CD4-positive, alpha-beta memory T cell (primary cell): Measurements from ENCODE around the gene SPATS2. TPM values are rescaled to one million over a fixed set of nuclear protein-coding genes. Genes with fewer than 3 reads are reported as not detected.
A peak's percentile ranks its signal among the peaks of the same experiment; 100 is the strongest.

Source experiments
- CTCF ChIA-PET: fragments of 350-600 bp; sonication (Branson Sonifier 250); formaldehyde crosslinking; loops from one replicate; lab custom pipeline; 2021; ENCODE audit warnings: inconsistent platforms; ENCODE audit not compliant: partially characterized antibody; lab: Charles Lee
- POLR2A ChIA-PET: fragments of 350-600 bp; sonication (Branson Sonifier 250); formaldehyde crosslinking; loops from one replicate; lab custom pipeline; 2021; ENCODE audit not compliant: partially characterized antibody; lab: Charles Lee
- DNase-seq, 5 donors: peaks; one replicate each; pipeline versions ENCODE4 v3.0.0 to v3.0.0-alpha.2; 2020 to 2022; ENCODE audit warnings: mixed read lengths in 1 of 5
- H3K27ac ChIP-seq: one replicate; pipeline ENCODE4 v1.7.0; 2013; ENCODE audit warnings: low read depth, low read length
- H3K27me3 ChIP-seq: 2 replicates; pipeline ENCODE4 v1.7.0; 2013; ENCODE audit warnings: mild to moderate bottlenecking, low read length, moderate library complexity; ENCODE audit not compliant: insufficient read depth
- H3K36me3 ChIP-seq: 2 replicates; pipeline ENCODE4 v1.7.0; 2013; ENCODE audit warnings: mild to moderate bottlenecking, low read length, moderate library complexity; ENCODE audit not compliant: insufficient read depth
- H3K4me1 ChIP-seq: 2 replicates; pipeline ENCODE4 v1.7.0; 2013; ENCODE audit warnings: mild to moderate bottlenecking, low read length, moderate library complexity; ENCODE audit not compliant: insufficient read depth
- H3K4me3 ChIP-seq, 2 donors: one replicate each; pipeline ENCODE4 v1.7.0; 2013; ENCODE audit warnings: low read length in 2 of 2, mild to moderate bottlenecking in 1 of 2
- H3K9me3 ChIP-seq, 2 donors: one replicate each; pipeline ENCODE4 v1.7.0; 2013; ENCODE audit warnings: low read length in 2 of 2, control low read depth in 1 of 2; ENCODE audit not compliant: control insufficient read depth in 1 of 2
- H3K27ac Mint-ChIP-seq, 7 donors: one replicate each; pipeline ENCODE4 v1.8.0; 2020 to 2021; ENCODE audit warnings: mixed read lengths in 7 of 7, mild to moderate bottlenecking in 6 of 7, inconsistent platforms in 3 of 7, moderate library complexity in 3 of 7
- H3K27me3 Mint-ChIP-seq, 2 donors: one replicate each; pipeline ENCODE4 v1.8.0; 2020 to 2021; ENCODE audit warnings: mixed read lengths in 2 of 2
- H3K36me3 Mint-ChIP-seq, 2 donors: one replicate each; pipeline ENCODE4 v1.8.0; 2020 to 2021; ENCODE audit warnings: mixed read lengths in 2 of 2, inconsistent platforms in 1 of 2, mild to moderate bottlenecking in 1 of 2
- H3K4me1 Mint-ChIP-seq, 4 donors: one replicate each; pipeline ENCODE4 v1.8.0; 2020 to 2021; ENCODE audit warnings: mixed read lengths in 4 of 4, mild to moderate bottlenecking in 1 of 4
- H3K4me3 Mint-ChIP-seq, 8 donors: one replicate each; pipeline ENCODE4 v1.8.0; 2020 to 2021; ENCODE audit warnings: mixed read lengths in 8 of 8, mild to moderate bottlenecking in 7 of 8, moderate library complexity in 6 of 8, inconsistent platforms in 3 of 8
- H3K9me3 Mint-ChIP-seq, 8 donors: one replicate each; pipeline ENCODE4 v1.8.0; 2020 to 2021; ENCODE audit warnings: mixed read lengths in 8 of 8, mild to moderate bottlenecking in 5 of 8, inconsistent platforms in 3 of 8, moderate library complexity in 1 of 8
- intact Hi-C: fragments of 100-400 bp; cut with micrococcal nuclease; formaldehyde crosslinking; loops from one replicate; pipeline ENCODE4 v1.15.1; 2023
- polyA plus RNA-seq, 2 donors: library from polyadenylated mRNA; unstranded; fragments of 300-500 nt; fragmentation: Illumina TruSeq; gene quantifications; one replicate each; pipeline ENCODE4 v1.2.3, GENCODE V29; 2021
- total RNA-seq, 2 experiments: library from RNA; stranded (reverse); gene quantifications; one replicate each; pipeline ENCODE4 v1.2.3, GENCODE V29; 2021

Gene SPATS2
- total and polyA plus RNA-seq, 4 experiments from 2014 or later: 4.3 to 7.8 (median 5.0) TPM

DNA sequence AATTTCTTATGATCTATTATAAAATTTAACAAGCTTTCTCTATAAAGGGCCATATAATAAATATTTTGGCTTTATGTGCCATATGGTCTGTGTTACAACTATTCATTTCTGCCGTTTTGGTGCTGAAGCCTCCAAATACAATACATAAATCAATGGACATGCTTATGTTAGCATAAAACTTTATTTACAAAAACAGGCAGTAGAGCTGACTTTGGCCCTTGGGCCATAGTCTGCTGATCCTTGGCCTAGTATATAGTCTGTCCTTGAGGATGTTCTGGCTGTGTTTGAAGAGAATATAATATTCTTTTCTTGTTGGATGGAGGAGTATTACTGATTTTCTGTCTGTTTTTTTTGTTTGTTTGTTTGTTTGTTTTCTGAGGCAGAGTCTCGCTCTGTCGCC is 81.6 kb downstream of the SPATS2 start:
- DNase-seq: no peak
- Histone ChIP-seq H3K4me1 (no peaks in the 10 kb centered on the region), H3K27me3 (no peaks in the 10 kb centered on the region), H3K9me3 (no peaks in the 10 kb centered on the region), H3K27ac (no peak overlapping the region), H3K4me3 (no peak overlapping the region), H3K36me3 (no peaks in the 10 kb centered on the region)
- intact Hi-C loops: no loop called here
- Mint-ChIP-seq H3K9me3 (no peaks in the 10 kb centered on the region), H3K4me3 (no peak overlapping the region), H3K27ac (no peak overlapping the region), H3K27me3 (no peaks in the 10 kb centered on the region), H3K36me3 (peaks cover 1 to 5% of the 10 kb centered on the region in 2 donors), H3K4me1 (peaks cover 0 to 2% (median 0%) of the 10 kb centered on the region in 4 donors)
- ChIA-PET CTCF (no interaction called here), POLR2A (interaction anchor here (0.6 kb wide), 1 partner anchor 172 kb away, joined by 3 read pairs; no protein-coding TSS in a partner anchor)

DNA sequence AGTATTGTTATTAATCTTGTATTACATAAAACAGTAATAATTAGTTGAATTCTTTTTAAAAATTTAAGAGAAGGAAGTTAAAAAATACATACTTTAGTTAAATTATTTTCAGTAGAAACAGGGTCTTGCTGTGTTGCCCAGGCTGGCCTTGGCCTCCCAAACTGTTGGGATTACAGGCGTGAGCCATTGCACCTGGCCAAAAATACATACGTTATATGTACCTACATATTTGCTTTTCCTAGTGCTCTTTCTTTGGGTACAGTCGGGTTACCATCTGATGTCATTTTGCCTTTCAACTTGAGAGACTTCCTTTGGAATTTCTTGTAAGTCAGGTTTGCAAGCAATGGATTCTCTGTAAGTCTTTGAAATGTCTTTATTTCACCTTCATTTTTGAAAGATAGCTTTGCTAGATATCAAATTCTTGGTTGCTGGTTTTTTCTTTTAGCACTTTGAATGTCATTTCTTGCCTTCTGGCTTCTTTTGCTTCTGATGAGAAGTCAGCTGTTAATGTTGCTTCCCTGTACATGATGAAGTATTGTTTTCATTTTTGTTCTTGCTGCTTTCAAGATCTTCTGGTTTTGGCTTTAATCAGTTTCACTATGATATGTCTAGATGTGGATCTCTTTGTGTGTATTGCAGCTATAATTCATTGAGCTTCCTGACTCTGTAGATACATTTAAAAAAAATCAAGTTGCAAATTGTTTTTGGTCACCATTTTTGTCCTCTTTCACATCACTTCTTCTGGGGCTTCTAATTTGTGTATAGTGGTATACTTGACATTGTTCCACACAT is 84.4 kb downstream of the SPATS2 start:
- Histone ChIP-seq H3K4me3 (no peak overlapping the region), H3K4me1 (no peaks in the 10 kb centered on the region), H3K9me3 (no peaks in the 10 kb centered on the region), H3K27ac (no peak overlapping the region), H3K27me3 (no peaks in the 10 kb centered on the region), H3K36me3 (no peaks in the 10 kb centered on the region)
- Mint-ChIP-seq H3K9me3 (no peaks in the 10 kb centered on the region), H3K27ac (no peak overlapping the region), H3K27me3 (no peaks in the 10 kb centered on the region), H3K4me1 (peaks cover 0 to 2% (median 0%) of the 10 kb centered on the region in 4 donors), H3K36me3 (peaks cover 1 to 5% of the 10 kb centered on the region in 2 donors), H3K4me3 (no peak overlapping the region)
- POLR2A ChIA-PET: no interaction called here
- DNase-seq: no peak
- CTCF ChIA-PET: no interaction called here
- intact Hi-C loops: no loop called here

DNA sequence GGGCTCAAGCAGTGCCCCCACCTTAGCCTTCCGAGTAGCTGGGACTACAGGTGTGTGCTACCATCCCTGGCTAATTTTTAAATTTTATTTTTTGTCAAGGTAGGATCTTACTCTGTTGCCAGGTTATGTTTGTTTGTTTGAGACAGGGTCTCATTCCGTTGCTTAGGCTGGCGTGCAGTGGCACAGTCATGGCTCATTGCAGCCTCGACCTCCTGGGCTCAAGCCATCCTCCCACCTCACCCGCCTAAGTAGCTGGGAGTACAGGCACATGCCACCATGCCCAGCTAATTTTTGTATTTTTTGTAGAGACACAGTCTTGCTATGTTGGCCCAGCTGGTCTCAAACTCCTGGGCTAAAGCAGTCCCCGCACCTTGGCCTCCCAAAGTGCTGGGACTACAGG is 88.2 kb downstream of the SPATS2 start:
- Histone ChIP-seq H3K27ac (no peak overlapping the region), H3K36me3 (no peaks in the 10 kb centered on the region), H3K4me1 (no peaks in the 10 kb centered on the region), H3K9me3 (no peaks in the 10 kb centered on the region), H3K27me3 (no peaks in the 10 kb centered on the region), H3K4me3 (no peak overlapping the region)
- ChIA-PET POLR2A (no interaction called here), CTCF (no interaction called here)
- H3K9me3 Mint-ChIP-seq: no peaks in the 10 kb centered on the region
- no peaks in the 10 kb centered on the region for H3K4me1 Mint-ChIP-seq
- H3K27me3 Mint-ChIP-seq: no peaks in the 10 kb centered on the region
- no peak for DNase-seq
- intact Hi-C loops: no loop called here
- no peak overlapping the region for H3K4me3 Mint-ChIP-seq
- H3K27ac Mint-ChIP-seq: no peak overlapping the region
- H3K36me3 Mint-ChIP-seq: peaks cover 0 to 2% of the 10 kb centered on the region in 2 donors

DNA sequence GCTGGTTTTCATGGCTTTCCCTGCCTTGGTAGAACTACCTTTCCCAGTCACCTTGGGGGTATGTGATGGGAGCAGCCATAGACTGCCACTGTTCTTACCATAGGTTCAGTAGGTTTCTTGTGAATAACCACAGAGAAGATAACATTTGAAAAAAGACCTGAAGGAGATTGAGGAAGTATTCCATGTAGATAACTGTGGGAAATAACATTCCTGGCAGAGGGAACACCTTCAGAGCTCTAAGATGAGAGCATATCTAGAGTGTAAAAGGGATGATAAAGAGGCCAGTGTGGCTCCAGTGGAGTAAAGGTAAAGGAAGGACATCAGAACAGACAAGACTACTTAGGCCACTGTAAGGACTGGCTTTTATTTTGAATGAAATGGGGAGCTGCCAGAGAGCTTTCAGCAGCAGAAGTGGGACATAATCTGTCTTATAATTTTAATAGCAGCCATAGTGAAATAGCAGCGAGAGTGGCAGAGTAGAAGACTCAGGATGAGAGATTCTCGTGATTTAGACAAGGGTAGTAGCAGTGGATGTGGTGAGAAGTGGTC is 88.9 kb downstream of the SPATS2 start:
- DNase-seq: no peak
- no peaks in the 10 kb centered on the region for H3K27me3 ChIP-seq
- no peaks in the 10 kb centered on the region for H3K36me3 ChIP-seq
- intact Hi-C loops: no loop called here
- no peak overlapping the region for H3K27ac ChIP-seq
- no peaks in the 10 kb centered on the region for H3K4me1 Mint-ChIP-seq
- no peaks in the 10 kb centered on the region for H3K4me1 ChIP-seq
- ChIA-PET CTCF (no interaction called here), POLR2A (no interaction called here)
- no peaks in the 10 kb centered on the region for H3K27me3 Mint-ChIP-seq
- H3K9me3 ChIP-seq: no peaks in the 10 kb centered on the region
- H3K36me3 Mint-ChIP-seq: peaks cover 0 to 6% of the 10 kb centered on the region in 2 donors
- H3K4me3 Mint-ChIP-seq: no peak overlapping the region
- no peaks in the 10 kb centered on the region for H3K9me3 Mint-ChIP-seq
- no peak overlapping the region for H3K4me3 ChIP-seq
- no peak overlapping the region for H3K27ac Mint-ChIP-seq

DNA sequence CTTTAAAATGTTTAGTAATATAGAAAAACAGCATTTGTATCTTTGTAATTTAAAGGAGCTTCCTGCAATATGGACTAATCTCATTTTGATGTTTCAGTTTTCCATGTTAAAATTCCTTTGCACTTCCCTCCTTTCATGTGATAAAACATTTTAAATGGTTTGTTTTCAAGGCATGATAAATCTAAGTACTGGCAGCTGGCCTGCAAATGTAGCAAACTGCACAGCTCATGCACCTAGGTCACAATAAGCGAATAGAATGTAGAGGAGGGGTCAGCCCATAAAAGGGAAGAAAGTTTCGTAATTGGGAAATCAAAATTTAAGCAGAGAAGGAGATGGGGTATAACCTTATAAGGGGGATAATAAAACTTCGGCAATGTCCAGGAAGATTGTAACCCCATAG is 91.6 kb downstream of the SPATS2 start:
- Histone ChIP-seq H3K36me3 (no peaks in the 10 kb centered on the region), H3K27me3 (no peaks in the 10 kb centered on the region), H3K4me3 (no peak overlapping the region), H3K27ac (no peak overlapping the region), H3K4me1 (no peaks in the 10 kb centered on the region), H3K9me3 (no peaks in the 10 kb centered on the region)
- DNase-seq: no peak
- ChIA-PET POLR2A (no interaction called here), CTCF (no interaction called here)
- Mint-ChIP-seq H3K4me1 (no peaks in the 10 kb centered on the region), H3K9me3 (no peaks in the 10 kb centered on the region), H3K4me3 (no peak overlapping the region), H3K27me3 (no peaks in the 10 kb centered on the region), H3K27ac (peak overlapping the region in 1 of 7 donors; percentile 84), H3K36me3 (peaks cover 0 to 11% of the 10 kb centered on the region in 2 donors)
- intact Hi-C loops: no loop called here

DNA sequence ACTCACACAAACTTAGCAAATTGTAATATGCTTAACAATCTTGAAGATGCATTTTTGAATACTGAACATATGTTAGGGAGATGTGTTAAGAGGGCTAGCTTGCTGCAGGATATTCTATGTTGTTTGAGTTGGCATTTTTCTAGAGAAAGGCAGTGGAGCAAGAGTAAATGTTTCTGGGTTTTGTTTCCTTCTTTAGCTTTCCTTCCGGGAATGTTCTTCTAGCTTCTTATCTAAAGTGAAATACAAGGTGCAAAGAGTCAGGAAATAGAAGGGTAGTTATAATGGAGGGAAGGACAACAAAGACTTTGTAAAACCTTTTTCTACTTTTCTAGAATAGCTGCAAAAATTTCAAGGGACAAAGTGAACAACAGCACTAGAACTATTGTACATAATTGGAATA is 94.0 kb downstream of the SPATS2 start:
- no peaks in the 10 kb centered on the region for H3K9me3 Mint-ChIP-seq
- CTCF ChIA-PET: interaction anchor here (0.6 to 1.3 kb wide), 6 partner anchors 11 to 799 kb away, joined by 3 read pairs; no protein-coding TSS in a partner anchor
- H3K36me3 Mint-ChIP-seq: peaks cover 0 to 11% of the 10 kb centered on the region in 2 donors

DNA sequence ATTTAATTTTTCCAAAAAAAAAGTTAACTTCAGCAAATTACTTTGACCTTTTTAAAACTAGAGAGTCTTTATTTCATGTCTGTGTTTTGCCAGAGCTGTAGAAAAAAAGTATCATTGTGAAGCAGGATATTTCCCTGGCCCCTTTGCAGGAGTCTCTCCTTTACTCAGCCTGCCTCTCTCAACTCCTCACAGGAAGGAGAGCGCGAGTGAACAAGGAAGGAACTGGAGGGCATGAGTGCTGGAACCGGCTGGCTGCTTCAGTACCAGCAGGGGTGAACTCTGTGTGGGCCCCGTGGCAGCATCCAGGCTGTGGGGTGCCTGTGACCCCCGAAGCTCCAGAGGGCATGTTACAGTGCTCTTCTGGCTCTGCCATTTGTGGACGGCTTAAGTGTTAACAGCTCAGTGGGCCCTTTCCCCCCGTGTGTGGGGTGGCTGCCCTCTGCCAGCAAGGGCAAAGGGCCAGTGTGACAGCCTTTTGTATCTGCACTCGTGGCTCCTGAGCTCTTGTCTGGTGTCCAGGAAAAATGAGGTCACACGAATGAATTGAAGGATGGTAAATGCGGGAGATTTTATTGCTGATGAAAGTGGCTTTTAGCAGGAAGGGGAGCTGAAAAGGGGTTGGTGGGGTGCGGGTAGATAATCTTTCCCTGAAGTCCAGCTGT is 95.0 kb downstream of the SPATS2 start:
- ChIA-PET POLR2A (no interaction called here), CTCF (interaction anchor here (1.0 kb wide), 1 partner anchor 10 kb away, joined by 3 read pairs; no protein-coding TSS in a partner anchor)
- H3K36me3 Mint-ChIP-seq: peaks cover 0 to 11% of the 10 kb centered on the region in 2 donors
- Histone ChIP-seq H3K27ac (no peak overlapping the region), H3K4me1 (no peaks in the 10 kb centered on the region), H3K9me3 (no peaks in the 10 kb centered on the region), H3K4me3 (no peak overlapping the region), H3K36me3 (no peaks in the 10 kb centered on the region), H3K27me3 (no peaks in the 10 kb centered on the region)
- H3K27me3 Mint-ChIP-seq: no peaks in the 10 kb centered on the region
- intact Hi-C loops: no loop called here
- DNase-seq: no peak
- H3K4me1 Mint-ChIP-seq: no peaks in the 10 kb centered on the region
- H3K27ac Mint-ChIP-seq: peak overlapping the region in 1 of 7 donors; percentile 36
- H3K4me3 Mint-ChIP-seq: no peak overlapping the region
- no peaks in the 10 kb centered on the region for H3K9me3 Mint-ChIP-seq

More for the DNA sequence above, 94.0 kb downstream of the SPATS2 start:
- H3K36me3 ChIP-seq: no peaks in the 10 kb centered on the region
- H3K27me3 Mint-ChIP-seq: no peaks in the 10 kb centered on the region
- POLR2A ChIA-PET: no interaction called here
- peak overlapping the region in 2 of 7 donors; percentile 14 to 38 for H3K27ac Mint-ChIP-seq
- no peak for DNase-seq
- no peaks in the 10 kb centered on the region for H3K9me3 ChIP-seq
- H3K27ac ChIP-seq: no peak overlapping the region
- no peak overlapping the region for H3K4me3 ChIP-seq
- H3K4me1 ChIP-seq: no peaks in the 10 kb centered on the region
- no peaks in the 10 kb centered on the region for H3K27me3 ChIP-seq
- no peak overlapping the region for H3K4me3 Mint-ChIP-seq
- H3K4me1 Mint-ChIP-seq: no peaks in the 10 kb centered on the region
- intact Hi-C loops: no loop called here
